HG03103 (cell line): ENCODE measurements around the gene SNX14.

Experiments
- ATAC-seq: cut with Tn5 transposase; IDR thresholded peaks from one replicate; pipeline ENCODE4 v1.9.1; 2021; ENCODE audit warnings: low read depth; ENCODE audit not compliant: unreplicated experiment

SNX14 gene

DNA sequence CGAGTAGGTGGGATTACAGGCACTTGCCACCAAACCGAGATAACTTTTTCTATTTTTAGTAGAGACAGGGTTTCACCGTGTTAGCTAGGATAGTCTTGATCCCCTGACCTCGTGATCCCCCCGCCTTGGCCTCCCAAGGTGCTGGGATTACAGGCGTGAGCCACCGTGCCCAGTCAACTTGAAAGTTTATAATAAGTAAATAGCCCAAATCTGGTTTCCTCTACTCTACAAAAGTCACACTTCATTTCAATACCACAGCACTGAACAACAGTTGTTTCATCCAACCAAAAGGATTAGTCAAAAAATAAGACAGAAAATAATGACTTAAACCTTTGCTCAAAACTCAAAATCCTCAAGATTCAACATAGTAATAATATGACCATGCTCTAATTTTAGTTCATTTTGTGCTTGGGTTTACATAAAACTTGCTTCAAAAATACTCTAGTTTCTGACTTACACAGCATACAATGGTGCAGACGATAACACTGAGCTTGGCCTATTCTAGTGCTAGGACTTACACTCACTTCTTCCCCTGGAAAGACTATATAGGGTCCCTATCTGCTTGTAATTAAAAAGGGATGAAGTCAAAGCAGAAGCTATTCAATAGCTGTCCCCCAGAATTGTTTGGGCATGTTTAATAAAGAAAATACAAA lies 87.1 kb downstream of the SNX14 start:
- no peak for ATAC-seq

DNA sequence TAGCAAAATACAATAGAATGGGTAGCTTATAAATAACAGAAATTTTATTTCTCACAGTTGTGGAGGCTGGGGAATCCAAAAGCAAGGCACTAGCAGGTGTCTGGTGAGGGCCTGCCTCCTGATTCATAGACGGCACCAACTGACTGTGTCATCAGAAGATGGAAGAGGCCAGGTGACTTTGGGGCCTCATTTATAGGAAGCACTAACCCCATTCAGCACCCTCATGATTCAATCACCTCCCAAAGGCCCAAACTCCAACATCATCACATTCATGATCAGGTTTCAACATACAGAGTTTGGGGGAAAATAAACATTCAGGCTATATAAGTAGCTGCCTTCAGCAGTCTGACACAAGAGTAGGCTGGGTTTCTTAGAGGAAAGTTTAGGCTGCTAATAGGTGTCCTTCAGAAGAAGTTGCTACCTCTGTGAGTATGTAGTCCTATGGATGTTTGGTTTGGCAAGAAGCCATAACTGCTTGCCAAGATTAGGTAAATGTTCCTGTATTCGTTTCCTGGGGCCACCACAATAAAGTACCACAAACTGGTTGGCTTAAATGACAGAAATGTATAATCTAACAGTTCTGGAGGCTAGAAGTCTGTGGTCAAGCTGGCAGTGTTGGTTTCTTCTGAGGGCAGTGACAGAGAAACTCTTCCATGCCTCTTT lies 94.9 kb downstream of the SNX14 start:
- no peak for ATAC-seq

GRCh38 chr6:85496856-85497255 lies 96.8 kb downstream of the SNX14 start:
- no peak for ATAC-seq

DNA sequence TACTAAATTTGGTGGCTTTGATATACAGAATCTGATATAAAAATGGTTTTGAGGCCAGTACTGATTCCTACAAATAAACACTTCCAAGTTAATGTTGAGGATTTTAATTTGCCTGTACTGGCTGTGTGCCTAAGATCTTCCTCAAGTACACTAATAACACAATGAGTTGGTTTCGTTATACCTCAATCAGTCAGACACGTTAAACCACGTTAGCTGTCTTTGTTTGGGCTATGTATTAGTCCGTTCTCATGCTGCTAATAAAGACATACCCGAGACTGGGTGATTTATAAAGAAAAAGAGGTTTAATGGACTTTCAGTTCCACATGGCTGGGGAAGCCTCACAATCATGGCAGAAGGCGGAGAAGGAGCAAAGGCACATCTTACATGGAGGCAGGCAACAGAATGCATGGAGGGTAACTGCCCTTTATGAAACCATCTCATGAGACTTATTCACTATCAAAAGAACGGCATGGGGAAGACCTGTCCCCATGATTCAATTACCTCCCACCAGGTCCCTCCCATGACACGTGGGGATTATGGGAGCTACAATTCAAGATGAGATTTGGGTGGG lies 97.6 kb downstream of the SNX14 start:
- ATAC-seq: no peak

GRCh38 chr6:85494547-85495536 lies 98.8 kb downstream of the SNX14 start:
- ATAC-seq: no peak

- no peak for ATAC-seq
Observed at GRCh38 chr6:85493389-85493788, 100.3 kb downstream of the SNX14 start.

- ATAC-seq: no peak
Observed at GRCh38 chr6:85490516-85491248, 103.0 kb downstream of the SNX14 start.

DNA sequence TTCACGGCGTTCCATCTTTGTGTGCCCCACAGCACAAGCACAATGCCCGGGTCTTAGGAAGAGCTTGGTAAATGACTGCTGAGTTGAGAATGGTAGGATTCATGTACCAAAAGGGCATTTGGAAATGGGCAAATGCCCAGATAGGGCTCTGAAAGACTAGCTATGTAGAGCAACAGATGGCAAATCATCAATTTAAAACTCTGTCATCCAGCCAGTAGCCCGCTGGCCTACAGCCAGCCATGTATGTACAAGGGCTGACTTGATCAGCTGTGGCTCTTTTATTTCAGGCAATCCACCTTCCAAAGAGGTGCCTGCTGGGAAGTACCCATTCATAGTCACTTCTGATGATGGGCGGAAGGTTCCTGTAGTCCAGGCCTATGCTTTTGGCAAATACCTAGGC lies 108.7 kb downstream of the SNX14 start:
- ATAC-seq: no peak

DNA sequence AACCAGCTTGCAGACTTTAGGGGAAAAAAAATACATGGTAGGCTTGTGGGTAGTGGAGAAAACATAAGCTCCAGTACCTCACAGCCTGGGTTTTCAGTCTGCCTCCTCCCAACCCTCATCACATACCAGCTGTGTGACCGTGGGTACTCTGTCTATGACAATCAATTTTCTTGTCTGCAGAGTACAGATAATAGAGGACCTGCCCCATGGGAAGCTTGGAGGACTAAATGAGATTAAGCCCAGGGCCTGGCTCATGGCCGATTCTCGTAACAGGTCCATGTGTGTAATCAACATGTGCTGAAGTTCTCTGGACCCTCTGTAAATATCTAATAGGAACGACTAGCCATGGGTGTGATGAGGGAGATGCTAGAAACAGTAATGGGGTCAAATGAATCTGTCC lies 109.8 kb downstream of the SNX14 start:
- ATAC-seq: no peak

GRCh38 chr6:85482905-85483700 lies 110.6 kb downstream of the SNX14 start:
- ATAC-seq: peak; percentile 83

GRCh38 chr6:85482206-85482904 lies 111.3 kb downstream of the SNX14 start:
- no peak for ATAC-seq

GRCh38 chr6:85479208-85479607 lies 114.5 kb downstream of the SNX14 start:
- ATAC-seq: no peak

DNA sequence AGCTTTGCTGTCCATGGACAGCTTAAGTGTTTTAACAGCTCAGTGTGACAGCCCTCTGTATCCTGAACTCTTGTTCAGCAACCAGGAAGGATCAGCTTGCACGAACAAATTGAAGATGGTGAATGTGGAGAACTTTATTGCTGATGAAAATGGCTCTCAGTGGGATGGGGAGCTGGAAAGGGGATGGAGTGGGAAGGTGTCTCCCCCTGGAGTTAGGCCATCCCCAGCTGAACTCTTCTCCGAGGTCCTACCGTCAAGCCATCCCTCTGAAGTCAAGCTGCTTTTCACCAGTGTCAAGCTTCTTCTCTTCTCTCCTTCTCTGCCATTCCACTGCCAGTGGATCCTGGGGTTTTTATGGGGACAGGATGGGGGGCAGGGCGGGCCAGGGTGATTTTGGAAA lies 117.1 kb downstream of the SNX14 start:
- no peak for ATAC-seq

GRCh38 chr6:85473748-85474147 lies 119.9 kb downstream of the SNX14 start:
- ATAC-seq: no peak

DNA sequence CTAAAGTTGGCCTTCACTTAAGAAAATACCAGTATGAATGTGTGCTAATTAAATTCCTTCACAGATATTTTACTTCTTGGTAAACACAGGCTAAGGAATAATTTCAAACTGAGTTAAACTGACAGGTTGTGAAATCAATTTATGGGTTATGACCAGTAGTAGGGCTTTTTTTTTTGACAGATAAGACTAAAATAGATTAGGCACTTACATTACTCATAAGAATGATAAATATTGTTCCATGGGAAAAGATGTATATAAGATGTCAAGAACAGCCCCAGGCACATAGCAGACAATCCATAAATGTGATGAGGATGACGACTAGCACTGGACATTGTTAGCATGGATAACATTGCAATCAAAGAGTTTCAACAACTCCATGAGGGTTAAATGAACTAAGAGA lies 120.9 kb downstream of the SNX14 start:
- no peak for ATAC-seq

- no peak for ATAC-seq
Observed at GRCh38 chr6:85470023-85470410, 123.6 kb downstream of the SNX14 start.

DNA sequence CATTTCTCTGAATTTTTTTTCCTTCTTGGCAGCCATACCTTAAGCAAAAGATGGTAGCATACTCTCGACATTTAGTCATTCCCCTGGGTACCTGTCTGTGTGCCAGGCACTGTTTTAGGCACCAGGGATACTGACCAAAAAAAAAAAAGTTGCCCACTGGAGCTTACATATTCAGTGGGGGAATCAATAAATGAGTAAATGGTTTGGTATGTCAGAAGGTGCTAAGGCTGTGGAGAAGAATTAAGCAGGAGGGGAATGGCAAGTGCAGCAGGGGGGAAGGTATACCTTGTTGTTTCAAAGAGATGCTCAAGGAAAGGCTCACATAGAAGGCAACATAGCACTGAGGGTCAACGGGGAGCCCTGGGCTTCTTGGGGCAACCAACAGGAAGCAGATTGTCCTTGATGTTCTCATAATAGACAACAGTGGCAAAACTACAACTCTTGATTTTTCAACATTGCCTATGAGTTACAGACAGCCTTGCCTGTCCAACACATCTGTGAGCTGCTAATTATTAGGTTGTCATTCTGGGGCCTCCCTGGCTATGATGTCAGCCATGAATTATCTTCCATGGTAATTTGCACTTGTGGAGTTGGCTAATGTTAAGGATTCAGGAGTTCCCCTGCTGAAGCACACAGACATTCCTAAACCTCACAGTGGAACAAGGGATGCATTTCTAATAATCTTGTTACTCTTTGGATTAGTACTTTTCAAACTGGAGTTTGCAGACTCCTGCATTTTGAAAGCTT lies 124.2 kb downstream of the SNX14 start:
- no peak for ATAC-seq

DNA sequence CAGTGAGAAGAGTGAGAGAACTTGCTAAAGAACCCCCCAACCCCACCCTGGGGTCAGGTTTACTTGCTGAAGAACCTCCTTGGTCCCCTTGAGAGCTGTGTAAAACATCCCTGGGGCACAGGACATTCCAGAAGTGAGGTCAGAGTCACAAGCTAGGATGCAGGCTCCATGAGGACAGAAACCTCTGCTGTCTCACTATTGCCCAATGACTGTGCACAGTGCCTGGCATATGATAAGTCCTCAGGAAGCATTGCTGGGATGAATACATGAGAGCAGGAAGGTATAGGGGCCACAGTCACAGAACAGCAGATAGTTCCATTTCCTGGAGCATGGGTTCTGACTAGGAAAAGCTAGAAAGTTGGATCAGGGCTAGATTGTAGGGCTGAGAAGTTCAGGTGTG lies 125.3 kb downstream of the SNX14 start:
- no peak for ATAC-seq
